K562 (cell line): ENCODE results near the gene ZNHIT6. TPM values are rescaled to one million over a fixed set of nuclear protein-coding genes. Genes with fewer than 3 reads are reported as not detected.

Experiments used
- ATAC-seq: fragments of 200-7000 bp; cut with Tn5 transposase; 3 replicates; pipeline ENCODE4 v1.9.1; 2020; ENCODE audit warnings: moderate library complexity
- BruUV-seq: library from RNA; stranded (reverse); fragments of 400-500 nt; replicated peaks from 2 replicates; lab custom pipeline; 2021; lab: Mats Ljungman, UMichigan
- CTCF ChIA-PET: fragments of 300-600 bp; formaldehyde crosslinking; extraction: SDS; loops from one replicate; lab custom pipeline; 2021; ENCODE audit warnings: low intra/inter-chr PET ratio; lab: Yijun Ruan, JAX
- POLR2A ChIA-PET: fragments of 300-600, 350-650 bp; sonication (Branson Sonifier 250); formaldehyde crosslinking; extraction: SDS; loops from one replicate; lab custom pipeline; 2021; ENCODE audit warnings: antibody characterized with exemption, inconsistent platforms; lab: Yijun Ruan, JAX
- DNase-seq, 4 experiments: peaks; one replicate each; pipeline versions ENCODE4 v3.0.0 to v3.0.0-alpha.2; 2011 to 2018; ENCODE audit warnings: low spot score in 3 of 4, mixed read lengths in 3 of 4; ENCODE audit errors: extremely low read depth in 1 of 4
- FAIRE-seq: peaks from 2 replicates; lab custom pipeline; 2011; peaks lifted over from hg19 to GRCh38; lab: Jason Lieb, UNC
- H2AFZ ChIP-seq: 2 replicates; pipeline ENCODE4 v1.6.0; 2011; ENCODE audit warnings: low read depth, low read length, control low read depth, inconsistent platforms
- H3K27ac ChIP-seq: fragments of 200-600 bp; 3 replicates; pipeline ENCODE4 v1.8.0; 2011; ENCODE audit warnings: low read depth, mild to moderate bottlenecking, control low read depth, inconsistent platforms, low read length, moderate library complexity, mixed read lengths; ENCODE audit errors: extremely low read depth
- H3K27me3 ChIP-seq, 2 experiments: fragments of 300-600 bp in 1 of 2; 2 replicates in 1 of 2; 3 replicates in 1 of 2; pipeline versions ENCODE4 v1.6.0 to v1.8.0; 2011; ENCODE audit warnings: inconsistent platforms in 2 of 2, low read length in 2 of 2, mild to moderate bottlenecking in 1 of 2, mixed read lengths in 1 of 2, moderate library complexity in 1 of 2; ENCODE audit not compliant: control insufficient read depth in 2 of 2, insufficient read depth in 2 of 2
- H3K36me3 ChIP-seq: fragments of 300-600 bp; 3 replicates; pipeline ENCODE4 v1.8.0; 2011; ENCODE audit warnings: mild to moderate bottlenecking, low read length, inconsistent platforms; ENCODE audit not compliant: control insufficient read depth, insufficient read depth
- H3K4me1 ChIP-seq, 2 experiments: fragments of 200-600 bp in 1 of 2; replicated peaks in 1 of 2; 2 replicates in 1 of 2; 3 replicates in 1 of 2; pipeline versions ENCODE4 v1.5.1 to v1.8.0; 2011; ENCODE audit warnings: inconsistent platforms in 2 of 2, low read length in 2 of 2, mild to moderate bottlenecking in 1 of 2, mixed read lengths in 1 of 2, moderate library complexity in 1 of 2; ENCODE audit not compliant: control insufficient read depth in 2 of 2, insufficient read depth in 2 of 2
- H3K4me2 ChIP-seq: 2 replicates; pipeline ENCODE4 v1.6.1; 2011; ENCODE audit warnings: low read length, control low read depth, inconsistent platforms, mixed read lengths; ENCODE audit not compliant: insufficient read depth
- H3K4me3 ChIP-seq: fragments of 200-600 bp; sonication (generic), shearing (Covaris generic); 2 replicates; pipeline ENCODE4 v1.5.1; 2016; ENCODE audit warnings: control low read depth, inconsistent platforms
- H3K79me2 ChIP-seq: fragments of 200-600 bp; 3 replicates; pipeline ENCODE4 v1.8.0; 2011; ENCODE audit warnings: low read length, inconsistent platforms; ENCODE audit not compliant: control insufficient read depth, insufficient read depth
- H3K9ac ChIP-seq, 2 experiments: 2 replicates each; pipeline versions ENCODE4 v1.6.0 to v1.6.1; 2011; ENCODE audit warnings: low read depth in 2 of 2, low read length in 2 of 2, control low read depth in 1 of 2, inconsistent platforms in 1 of 2, mild to moderate bottlenecking in 1 of 2, mixed read lengths in 1 of 2; ENCODE audit not compliant: insufficient read depth in 1 of 2
- H3K9me1 ChIP-seq: one replicate; pipeline ENCODE4 v1.6.0; 2011; ENCODE audit warnings: inconsistent platforms, mild to moderate bottlenecking, low read length, moderate library complexity; ENCODE audit not compliant: control insufficient read depth, insufficient read depth
- H3K9me3 ChIP-seq: replicated peaks from 2 replicates; pipeline ENCODE4 v1.5.1; 2011; ENCODE audit warnings: low read depth, low read length, inconsistent platforms; ENCODE audit not compliant: control insufficient read depth, insufficient read depth
- H4K20me1 ChIP-seq: replicated peaks from 2 replicates; pipeline ENCODE4 v1.6.1; 2011; ENCODE audit warnings: low read length, inconsistent platforms, mixed read lengths; ENCODE audit not compliant: control insufficient read depth, insufficient read depth
- ATF6 ChIP-seq: sonication (generic); formaldehyde crosslinking; IDR thresholded peaks from 2 replicates; pipeline ENCODE4 v1.4.0; 2020; ENCODE audit warnings: mild to moderate bottlenecking, missing genetic modification reagents
- CCNT2 ChIP-seq: IDR thresholded peaks from 2 replicates; pipeline ENCODE4 v1.6.1; 2011; ENCODE audit warnings: borderline replicate concordance, low read depth, mild to moderate bottlenecking, moderate library complexity, mixed read lengths, low read length; ENCODE audit not compliant: insufficient read length; ENCODE audit errors: extremely low read depth
- HNRNPL ChIP-seq: fragments of 200-400 bp; formaldehyde crosslinking; IDR thresholded peaks from 2 replicates; pipeline ENCODE4 v1.6.1; 2017; ENCODE audit warnings: low read depth, mild to moderate bottlenecking, low read length
- RBM39 ChIP-seq: fragments of 200-400 bp; formaldehyde crosslinking; optimal IDR thresholded peaks from 2 replicates; pipeline ENCODE3; 2018; ENCODE audit warnings: low read depth, low read length
- SMARCE1 ChIP-seq: fragments of 450-650 bp; IDR thresholded peaks from 2 replicates; pipeline ENCODE4 v1.7.1; 2016; ENCODE audit warnings: mild to moderate bottlenecking
- STAG1 ChIP-seq: sonication (generic); formaldehyde crosslinking; IDR thresholded peaks from 2 replicates; pipeline ENCODE4 v1.5.0; 2020; ENCODE audit warnings: missing genetic modification reagents, borderline replicate concordance
- WGBS: fragments of 100-300 bp; shearing (Covaris generic); methylation state at CpG from one replicate; pipeline ENCODE4 v1.1.6; 2016; ENCODE audit warnings: low coverage, mixed read lengths; ENCODE audit not compliant: insufficient coverage; ENCODE audit errors: missing lambda C conversion rate; 5-methylcytosine and 5-hydroxymethylcytosine counted together
- in situ Hi-C: fragments of 300-500 bp; cut with MboI; formaldehyde crosslinking; loops from 4 replicates; pipeline ENCODE4 v1.15.0; 2018; ENCODE audit warnings: inconsistent platforms, mixed read lengths
- intact Hi-C: fragments of 100-400 bp; cut with micrococcal nuclease; formaldehyde crosslinking; loops from 2 replicates; pipeline ENCODE4 v1.14.2; 2022
- polyA plus RNA-seq, 8 experiments: library from polyadenylated mRNA; depleted of rRNA in 4 of 8; stranded (reverse) in 5 of 8; unstranded in 3 of 8; fragments of >200 nt; fragmentation: Nextera tagmentation in 2 of 8; fragmentation: Illumina TruSeq in 1 of 8; extraction: Ambion mirVana in 2 of 8; extraction: Trizol in 1 of 8; gene quantifications; 2 replicates each; pipeline versions ENCODE4 v1.2.1 to v1.2.3, GENCODE V29; 2011 to 2014; ENCODE audit warnings: inconsistent platforms in 1 of 8, missing spikeins in 1 of 8
- total RNA-seq, 7 experiments: library from RNA; depleted of rRNA in 6 of 7; stranded (reverse); fragments of >200 nt in 6 of 7; fragmentation: Illumina TruSeq in 2 of 7; extraction: Trizol in 2 of 7; gene quantifications; 2 replicates each; pipeline versions ENCODE4 v1.2.1 to v1.2.3, GENCODE V29; 2011 to 2021; ENCODE audit warnings: low replicate concordance in 1 of 7
- TF ChIP-seq, protein P1 (sequence below): fragments of 450-650 bp; IDR thresholded peaks from 2 replicates; pipeline ENCODE4 v1.7.1; 2018; ENCODE audit warnings: mild to moderate bottlenecking, low read depth; ENCODE audit not compliant: partially characterized antibody

The ZNHIT6 gene
- total and polyA plus RNA-seq, 9 of the 15 experiments (the other 6 are each of a cell fraction or from before 2014, with no cell fraction given), result 15.4 to 37.6 (median 21.7) TPM

DNA sequence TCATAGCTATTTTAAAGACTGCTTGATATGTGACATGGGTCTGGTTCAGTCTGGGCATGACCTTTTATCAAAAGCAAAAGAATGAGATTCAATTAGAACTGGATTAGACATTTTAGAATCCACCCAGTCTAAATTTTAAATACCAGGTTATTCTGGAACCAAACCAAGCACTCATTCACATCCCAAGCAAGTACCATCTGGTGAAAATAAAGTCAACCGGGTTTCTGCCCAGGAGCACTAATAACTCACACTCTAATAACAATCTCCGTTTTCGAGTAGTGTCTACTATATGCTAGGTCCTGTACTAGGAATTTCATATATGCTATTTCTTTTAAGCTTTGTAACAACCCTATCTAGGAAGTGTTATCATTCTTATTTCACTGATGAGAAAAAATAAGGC, 30.6 kb downstream of the ZNHIT6 start:
- H3K27ac ChIP-seq, result no peak overlapping the region
- no peaks in the 10 kb centered on the region for H3K9me3 ChIP-seq
- H3K27me3 ChIP-seq, result no peaks in the 10 kb centered on the region
- 91% methylated on average over 3 of the region's 3 CpGs for WGBS
- no peak for DNase-seq
- no peak overlapping the region for H2AFZ ChIP-seq
- no peak overlapping the region for H3K4me3 ChIP-seq
- ChIA-PET CTCF (no interaction called here), POLR2A (interaction anchor here (0.8 to 0.9 kb wide), 2 partner anchors 10 to 20 kb away, joined by 3 read pairs; no protein-coding TSS in a partner anchor)
- H4K20me1 ChIP-seq, result no peaks in the 10 kb centered on the region
- no peak overlapping the region for H3K4me2 ChIP-seq
- TF ChIP-seq ATF6 (CRISPR knock-in tag), result no peak
- no peak for TF ChIP-seq RBM39
- TF ChIP-seq STAG1 (CRISPR knock-in tag), result no peak
- TF ChIP-seq SMARCE1, result no peak
- no peak for TF ChIP-seq HNRNPL
- TF ChIP-seq, protein P1, sequence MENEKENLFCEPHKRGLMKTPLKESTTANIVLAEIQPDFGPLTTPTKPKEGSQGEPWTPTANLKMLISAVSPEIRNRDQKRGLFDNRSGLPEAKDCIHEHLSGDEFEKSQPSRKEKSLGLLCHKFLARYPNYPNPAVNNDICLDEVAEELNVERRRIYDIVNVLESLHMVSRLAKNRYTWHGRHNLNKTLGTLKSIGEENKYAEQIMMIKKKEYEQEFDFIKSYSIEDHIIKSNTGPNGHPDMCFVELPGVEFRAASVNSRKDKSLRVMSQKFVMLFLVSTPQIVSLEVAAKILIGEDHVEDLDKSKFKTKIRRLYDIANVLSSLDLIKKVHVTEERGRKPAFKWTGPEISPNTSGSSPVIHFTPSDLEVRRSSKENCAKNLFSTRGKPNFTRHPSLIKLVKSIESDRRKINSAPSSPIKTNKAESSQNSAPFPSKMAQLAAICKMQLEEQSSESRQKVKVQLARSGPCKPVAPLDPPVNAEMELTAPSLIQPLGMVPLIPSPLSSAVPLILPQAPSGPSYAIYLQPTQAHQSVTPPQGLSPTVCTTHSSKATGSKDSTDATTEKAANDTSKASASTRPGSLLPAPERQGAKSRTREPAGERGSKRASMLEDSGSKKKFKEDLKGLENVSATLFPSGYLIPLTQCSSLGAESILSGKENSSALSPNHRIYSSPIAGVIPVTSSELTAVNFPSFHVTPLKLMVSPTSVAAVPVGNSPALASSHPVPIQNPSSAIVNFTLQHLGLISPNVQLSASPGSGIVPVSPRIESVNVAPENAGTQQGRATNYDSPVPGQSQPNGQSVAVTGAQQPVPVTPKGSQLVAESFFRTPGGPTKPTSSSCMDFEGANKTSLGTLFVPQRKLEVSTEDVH, result no peak
- no peak for TF ChIP-seq CCNT2
- no peak for ATAC-seq
- in situ Hi-C loops, result no loop called here
- H3K36me3 ChIP-seq, result peaks cover 57% of the 10 kb centered on the region; the same call in 2 of the 3 replicates
- H3K4me1 ChIP-seq, result no peaks in the 10 kb centered on the region
- no TSS peak for BruUV-seq
- H3K79me2 ChIP-seq, result no peaks in the 10 kb centered on the region
- intact Hi-C loops, result no loop called here
- no peak overlapping the region for H3K9ac ChIP-seq
- no peaks in the 10 kb centered on the region for H3K9me1 ChIP-seq
- FAIRE-seq, result no peak
